HepG2 (cell line): ENCODE measurements around the gene EMILIN1. TPM values are rescaled to one million over a fixed set of nuclear protein-coding genes. Genes with fewer than 3 reads are reported as not detected.

Experiments
- BCL6 ChIP-seq: IDR thresholded peaks from 2 replicates; pipeline ENCODE4 v1.6.1; 2016; ENCODE audit warnings: missing genetic modification reagents, missing compliant biosample characterization
- MAF1 ChIP-seq: sonication (generic); formaldehyde crosslinking; IDR thresholded peaks from 2 replicates; pipeline ENCODE4 v1.5.0; 2020; ENCODE audit warnings: missing genetic modification reagents, borderline replicate concordance
- MIXL1 ChIP-seq: IDR thresholded peaks from 2 replicates; pipeline ENCODE4 v1.6.1; 2016
- NAIF1 ChIP-seq: sonication (generic); formaldehyde crosslinking; IDR thresholded peaks from 2 replicates; pipeline ENCODE4 v1.5.0; 2020; ENCODE audit warnings: mild to moderate bottlenecking, missing genetic modification reagents, borderline replicate concordance
- NFKB2 ChIP-seq: sonication (generic); formaldehyde crosslinking; IDR thresholded peaks from 2 replicates; pipeline ENCODE4 v1.4.0; 2020; ENCODE audit warnings: missing genetic modification reagents, borderline replicate concordance
- NFRKB ChIP-seq: fragments of 450-650 bp; IDR thresholded peaks from 2 replicates; pipeline ENCODE4 v1.6.1; 2017
- NR2C2 ChIP-seq: sonication (generic); formaldehyde crosslinking; IDR thresholded peaks from 2 replicates; pipeline ENCODE4 v1.4.0; 2020; ENCODE audit warnings: missing genetic modification reagents, mild to moderate bottlenecking, moderate library complexity, borderline replicate concordance
- PHF5A ChIP-seq: IDR thresholded peaks from one replicate; pipeline ENCODE4 v1.6.1; 2018; ENCODE audit warnings: low read depth, missing genetic modification reagents; ENCODE audit not compliant: unreplicated experiment
- ZFP36L1 ChIP-seq: sonication (generic); formaldehyde crosslinking; IDR thresholded peaks from 2 replicates; pipeline ENCODE4 v1.8.0; 2022; ENCODE audit warnings: mild to moderate bottlenecking, missing genetic modification reagents, moderate library complexity
- ZNF12 ChIP-seq: sonication (generic); formaldehyde crosslinking; IDR thresholded peaks from 2 replicates; pipeline ENCODE4 v1.5.0; 2020; ENCODE audit warnings: missing genetic modification reagents
- ZNF83 ChIP-seq: sonication (generic); formaldehyde crosslinking; IDR thresholded peaks from 2 replicates; pipeline ENCODE4 v1.4.0; 2020; ENCODE audit warnings: missing genetic modification reagents, mild to moderate bottlenecking, borderline replicate concordance
- ZSCAN9 ChIP-seq: IDR thresholded peaks from 2 replicates; pipeline ENCODE4 v1.6.1; 2016; ENCODE audit warnings: borderline replicate concordance
- ZZZ3 ChIP-seq: sonication (generic); formaldehyde crosslinking; IDR thresholded peaks from 2 replicates; pipeline ENCODE4 v1.4.0; 2020; ENCODE audit warnings: missing genetic modification reagents, mild to moderate bottlenecking, borderline replicate concordance
- polyA plus RNA-seq, 8 experiments: library from polyadenylated mRNA; depleted of rRNA in 3 of 8; stranded (reverse) in 7 of 8; unstranded in 1 of 8; fragments of >200 nt; fragmentation: Illumina TruSeq in 4 of 8; extraction: Trizol in 4 of 8; gene quantifications; 2 replicates each; pipeline versions ENCODE4 v1.2.1 to v1.2.3, GENCODE V29; 2011 to 2016; ENCODE audit warnings: low read depth in 4 of 8, missing spikeins in 1 of 8, mixed read lengths in 1 of 8; ENCODE audit not compliant: insufficient read depth in 1 of 8
- total RNA-seq, 5 experiments: library from RNA; depleted of rRNA; stranded (reverse); fragments of >200 nt; fragmentation: Illumina TruSeq; extraction: Trizol; gene quantifications; 2 replicates each; pipeline ENCODE4 v1.2.3, GENCODE V29; 2016; ENCODE audit warnings: low read depth in 1 of 5
- TF ChIP-seq, protein P1 (sequence below): sonication (generic); formaldehyde crosslinking; IDR thresholded peaks from 2 replicates; pipeline ENCODE4 v1.5.0; 2020; ENCODE audit warnings: missing genetic modification reagents
- TF ChIP-seq, protein P2 (sequence below): IDR thresholded peaks from 2 replicates; pipeline ENCODE4 v1.6.1; 2016; ENCODE audit warnings: mild to moderate bottlenecking
- TF ChIP-seq, protein P3 (sequence below): sonication (generic); formaldehyde crosslinking; IDR thresholded peaks from 2 replicates; pipeline ENCODE4 v1.8.1; 2022; ENCODE audit warnings: low read depth, mild to moderate bottlenecking, missing genetic modification reagents
- TF ChIP-seq, protein P4 (sequence below): sonication (generic); formaldehyde crosslinking; IDR thresholded peaks from 2 replicates; pipeline ENCODE4 v1.8.0; 2022; ENCODE audit warnings: missing genetic modification reagents, mild to moderate bottlenecking, moderate library complexity, borderline replicate concordance
- TF ChIP-seq, protein P5 (sequence below): sonication (generic); formaldehyde crosslinking; IDR thresholded peaks from 2 replicates; pipeline ENCODE4 v1.4.0; 2020; ENCODE audit warnings: mild to moderate bottlenecking, missing genetic modification reagents
- TF ChIP-seq, protein P6 (sequence below): fragments of 450-650 bp; IDR thresholded peaks from 2 replicates; pipeline ENCODE4 v1.6.1; 2017

EMILIN1 gene
- total and polyA plus RNA-seq, 2 of the 13 experiments (the other 11 are each of a cell fraction or from before 2014, with no cell fraction given): 8.1 to 9.7 TPM

DNA sequence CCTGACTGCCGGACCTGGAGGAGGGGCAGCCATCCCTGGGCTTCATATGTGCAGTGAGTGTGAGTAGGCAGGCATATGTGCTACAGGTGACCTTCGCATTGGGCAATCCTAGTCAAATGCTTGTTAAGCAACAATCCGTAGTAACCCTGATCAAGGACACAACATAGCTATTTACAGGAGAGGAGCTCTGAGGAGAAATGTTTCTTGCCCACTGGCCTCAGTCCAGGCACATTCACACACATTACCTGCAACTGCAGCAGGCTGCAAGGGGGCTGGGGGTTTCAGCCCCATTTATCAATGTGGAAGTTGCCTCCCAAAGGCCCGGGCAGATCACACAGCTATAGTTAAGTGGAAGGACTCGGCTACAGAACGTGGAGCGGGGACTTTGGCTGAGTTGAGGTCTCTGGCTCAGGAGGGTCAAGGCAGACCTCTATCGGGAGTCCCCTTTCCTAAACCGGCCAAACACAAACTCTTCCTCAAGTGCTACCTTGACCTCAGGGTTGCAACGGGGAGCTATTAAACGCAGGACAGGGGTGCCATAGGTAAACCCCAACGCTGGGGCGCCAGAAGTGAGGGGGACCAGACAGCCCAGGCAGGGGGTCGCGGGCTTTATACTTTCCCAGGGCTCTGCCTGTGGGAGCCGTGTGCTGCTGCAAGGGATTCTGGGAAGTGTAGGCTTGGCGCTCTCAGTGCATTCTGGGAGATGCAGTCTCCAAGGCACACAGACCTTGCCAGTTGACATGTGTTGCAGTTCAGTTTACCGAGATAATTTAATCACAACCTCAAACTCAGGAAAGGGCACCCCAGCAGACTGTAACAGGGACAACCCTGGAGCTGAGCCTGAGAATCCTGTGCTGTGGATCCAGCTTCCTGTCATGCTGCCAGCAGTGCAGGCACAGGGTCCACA lies 17.6 kb downstream of the EMILIN1 start (continued):
- TF ChIP-seq, protein P1, sequence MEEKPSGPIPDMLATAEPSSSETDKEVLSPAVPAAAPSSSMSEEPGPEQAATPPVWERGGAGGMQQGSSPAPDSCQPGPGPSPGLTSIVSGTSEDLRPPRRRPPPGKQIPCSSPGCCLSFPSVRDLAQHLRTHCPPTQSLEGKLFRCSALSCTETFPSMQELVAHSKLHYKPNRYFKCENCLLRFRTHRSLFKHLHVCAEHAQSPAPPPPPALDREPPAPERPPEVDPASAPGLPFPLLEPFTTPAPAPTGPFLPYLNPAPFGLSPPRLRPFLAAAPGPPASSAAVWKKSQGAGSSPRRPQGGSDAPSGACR (CRISPR knock-in tag): peak; percentile 97
- TF ChIP-seq ZNF83 (CRISPR knock-in tag) (peak; percentile 65; the same call in 1 of the 2 replicates), ZZZ3 (CRISPR knock-in tag) (no peak), BCL6 (peak; percentile 89), ZNF12 (CRISPR knock-in tag) (peak; percentile 87), ZFP36L1 (CRISPR knock-in tag) (peak; percentile 88; the same call in 1 of the 2 replicates), ZSCAN9 (CRISPR knock-in tag) (peak; percentile 91), NFRKB (no peak), PHF5A (CRISPR knock-in tag) (peak; percentile 89), NFKB2 (CRISPR knock-in tag) (no peak; the same call in none of the 2 replicates), MAF1 (0 out of 2 replicates have a peak, but pooled peaks have one; percentile 84), NAIF1 (CRISPR knock-in tag) (peak; percentile 91), MIXL1 (CRISPR knock-in tag) (peak; percentile 85), NR2C2 (CRISPR knock-in tag) (peak; percentile 92)
- TF ChIP-seq, protein P2, sequence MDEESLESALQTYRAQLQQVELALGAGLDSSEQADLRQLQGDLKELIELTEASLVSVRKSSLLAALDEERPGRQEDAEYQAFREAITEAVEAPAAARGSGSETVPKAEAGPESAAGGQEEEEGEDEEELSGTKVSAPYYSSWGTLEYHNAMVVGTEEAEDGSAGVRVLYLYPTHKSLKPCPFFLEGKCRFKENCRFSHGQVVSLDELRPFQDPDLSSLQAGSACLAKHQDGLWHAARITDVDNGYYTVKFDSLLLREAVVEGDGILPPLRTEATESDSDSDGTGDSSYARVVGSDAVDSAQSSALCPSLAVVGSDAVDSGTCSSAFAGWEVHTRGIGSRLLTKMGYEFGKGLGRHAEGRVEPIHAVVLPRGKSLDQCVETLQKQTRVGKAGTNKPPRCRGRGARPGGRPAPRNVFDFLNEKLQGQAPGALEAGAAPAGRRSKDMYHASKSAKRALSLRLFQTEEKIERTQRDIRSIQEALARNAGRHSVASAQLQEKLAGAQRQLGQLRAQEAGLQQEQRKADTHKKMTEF (CRISPR knock-in tag): peak; percentile 88
- TF ChIP-seq, protein P3, sequence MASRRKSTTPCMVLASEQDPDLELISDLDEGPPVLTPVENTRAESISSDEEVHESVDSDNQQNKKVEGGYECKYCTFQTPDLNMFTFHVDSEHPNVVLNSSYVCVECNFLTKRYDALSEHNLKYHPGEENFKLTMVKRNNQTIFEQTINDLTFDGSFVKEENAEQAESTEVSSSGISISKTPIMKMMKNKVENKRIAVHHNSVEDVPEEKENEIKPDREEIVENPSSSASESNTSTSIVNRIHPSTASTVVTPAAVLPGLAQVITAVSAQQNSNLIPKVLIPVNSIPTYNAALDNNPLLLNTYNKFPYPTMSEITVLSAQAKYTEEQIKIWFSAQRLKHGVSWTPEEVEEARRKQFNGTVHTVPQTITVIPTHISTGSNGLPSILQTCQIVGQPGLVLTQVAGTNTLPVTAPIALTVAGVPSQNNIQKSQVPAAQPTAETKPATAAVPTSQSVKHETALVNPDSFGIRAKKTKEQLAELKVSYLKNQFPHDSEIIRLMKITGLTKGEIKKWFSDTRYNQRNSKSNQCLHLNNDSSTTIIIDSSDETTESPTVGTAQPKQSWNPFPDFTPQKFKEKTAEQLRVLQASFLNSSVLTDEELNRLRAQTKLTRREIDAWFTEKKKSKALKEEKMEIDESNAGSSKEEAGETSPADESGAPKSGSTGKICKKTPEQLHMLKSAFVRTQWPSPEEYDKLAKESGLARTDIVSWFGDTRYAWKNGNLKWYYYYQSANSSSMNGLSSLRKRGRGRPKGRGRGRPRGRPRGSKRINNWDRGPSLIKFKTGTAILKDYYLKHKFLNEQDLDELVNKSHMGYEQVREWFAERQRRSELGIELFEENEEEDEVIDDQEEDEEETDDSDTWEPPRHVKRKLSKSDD (CRISPR knock-in tag): peak; percentile 92; the same call in 1 of the 2 replicates
- TF ChIP-seq, protein P4, sequence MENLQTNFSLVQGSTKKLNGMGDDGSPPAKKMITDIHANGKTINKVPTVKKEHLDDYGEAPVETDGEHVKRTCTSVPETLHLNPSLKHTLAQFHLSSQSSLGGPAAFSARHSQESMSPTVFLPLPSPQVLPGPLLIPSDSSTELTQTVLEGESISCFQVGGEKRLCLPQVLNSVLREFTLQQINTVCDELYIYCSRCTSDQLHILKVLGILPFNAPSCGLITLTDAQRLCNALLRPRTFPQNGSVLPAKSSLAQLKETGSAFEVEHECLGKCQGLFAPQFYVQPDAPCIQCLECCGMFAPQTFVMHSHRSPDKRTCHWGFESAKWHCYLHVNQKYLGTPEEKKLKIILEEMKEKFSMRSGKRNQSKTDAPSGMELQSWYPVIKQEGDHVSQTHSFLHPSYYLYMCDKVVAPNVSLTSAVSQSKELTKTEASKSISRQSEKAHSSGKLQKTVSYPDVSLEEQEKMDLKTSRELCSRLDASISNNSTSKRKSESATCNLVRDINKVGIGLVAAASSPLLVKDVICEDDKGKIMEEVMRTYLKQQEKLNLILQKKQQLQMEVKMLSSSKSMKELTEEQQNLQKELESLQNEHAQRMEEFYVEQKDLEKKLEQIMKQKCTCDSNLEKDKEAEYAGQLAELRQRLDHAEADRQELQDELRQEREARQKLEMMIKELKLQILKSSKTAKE: 0 out of 2 replicates have a peak, but pooled peaks have one; percentile 47
- TF ChIP-seq, protein P5, sequence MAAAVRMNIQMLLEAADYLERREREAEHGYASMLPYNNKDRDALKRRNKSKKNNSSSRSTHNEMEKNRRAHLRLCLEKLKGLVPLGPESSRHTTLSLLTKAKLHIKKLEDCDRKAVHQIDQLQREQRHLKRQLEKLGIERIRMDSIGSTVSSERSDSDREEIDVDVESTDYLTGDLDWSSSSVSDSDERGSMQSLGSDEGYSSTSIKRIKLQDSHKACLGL (CRISPR knock-in tag): peak; percentile 65; the same call in 1 of the 2 replicates
- TF ChIP-seq, protein P6, sequence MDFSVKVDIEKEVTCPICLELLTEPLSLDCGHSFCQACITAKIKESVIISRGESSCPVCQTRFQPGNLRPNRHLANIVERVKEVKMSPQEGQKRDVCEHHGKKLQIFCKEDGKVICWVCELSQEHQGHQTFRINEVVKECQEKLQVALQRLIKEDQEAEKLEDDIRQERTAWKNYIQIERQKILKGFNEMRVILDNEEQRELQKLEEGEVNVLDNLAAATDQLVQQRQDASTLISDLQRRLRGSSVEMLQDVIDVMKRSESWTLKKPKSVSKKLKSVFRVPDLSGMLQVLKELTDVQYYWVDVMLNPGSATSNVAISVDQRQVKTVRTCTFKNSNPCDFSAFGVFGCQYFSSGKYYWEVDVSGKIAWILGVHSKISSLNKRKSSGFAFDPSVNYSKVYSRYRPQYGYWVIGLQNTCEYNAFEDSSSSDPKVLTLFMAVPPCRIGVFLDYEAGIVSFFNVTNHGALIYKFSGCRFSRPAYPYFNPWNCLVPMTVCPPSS: no peak
